GM10847 (cell line): ENCODE measurements around the gene ROBO1.

Source experiments
- POLR2A ChIP-seq: IDR thresholded peaks from 2 replicates; pipeline ENCODE4 v1.6.1; 2011; ENCODE audit not compliant: insufficient read length; ENCODE audit errors: extremely low read depth

Gene ROBO1

GRCh38 chr3:79329154-79329553 lies 438.6 kb downstream of the ROBO1 start:
- TF ChIP-seq POLR2A = no peak

- no peak for TF ChIP-seq POLR2A
Observed at GRCh38 chr3:79326642-79327041, 441.2 kb downstream of the ROBO1 start.

GRCh38 chr3:79317551-79318518 lies 450.0 kb downstream of the ROBO1 start:
- no peak for TF ChIP-seq POLR2A

GRCh38 chr3:79314962-79315361 lies 452.8 kb downstream of the ROBO1 start:
- no peak for TF ChIP-seq POLR2A

- TF ChIP-seq POLR2A = no peak
Observed at GRCh38 chr3:79314544-79314943, 453.3 kb downstream of the ROBO1 start.

- no peak for TF ChIP-seq POLR2A
Observed at GRCh38 chr3:79310016-79310415, 457.8 kb downstream of the ROBO1 start.

- no peak for TF ChIP-seq POLR2A
Observed at GRCh38 chr3:79306934-79307570, 460.7 kb downstream of the ROBO1 start.

- no peak for TF ChIP-seq POLR2A
Observed at GRCh38 chr3:79297245-79297960, 470.4 kb downstream of the ROBO1 start.

- no peak for TF ChIP-seq POLR2A
Observed at GRCh38 chr3:79286882-79287281, 480.9 kb downstream of the ROBO1 start.

GRCh38 chr3:79285871-79286270 lies 481.9 kb downstream of the ROBO1 start:
- no peak for TF ChIP-seq POLR2A

GRCh38 chr3:79285380-79285779 lies 482.4 kb downstream of the ROBO1 start:
- TF ChIP-seq POLR2A = no peak

GRCh38 chr3:79284781-79285180 lies 483.0 kb downstream of the ROBO1 start:
- no peak for TF ChIP-seq POLR2A

- TF ChIP-seq POLR2A = no peak
Observed at GRCh38 chr3:79278681-79279080, 489.1 kb downstream of the ROBO1 start.

- TF ChIP-seq POLR2A = no peak
Observed at GRCh38 chr3:79268422-79268821, 499.4 kb downstream of the ROBO1 start.

- TF ChIP-seq POLR2A = no peak
Observed at GRCh38 chr3:79264892-79265291, 502.9 kb downstream of the ROBO1 start.

- TF ChIP-seq POLR2A = no peak
Observed at GRCh38 chr3:79263423-79263822, 504.4 kb downstream of the ROBO1 start.

GRCh38 chr3:79258479-79258878 lies 509.3 kb downstream of the ROBO1 start:
- TF ChIP-seq POLR2A = no peak
